Esophagus squamous epithelium (tissue), 4 donors: ENCODE measurements around the gene FAM168A.

Experiments used
- POLR2A ChIP-seq, 4 donors: fragments of 450-650 bp; IDR thresholded peaks; one replicate each; pipeline ENCODE4 v1.6.1; 2017; ENCODE audit warnings: antibody characterized with exemption in 4 of 4, mild to moderate bottlenecking in 4 of 4, moderate library complexity in 3 of 4
- TF ChIP-seq, protein P1 (sequence below), 6 experiments: fragments of 450-650 bp in 4 of 6; fragments of 200-600 bp in 2 of 6; sonication (generic) in 2 of 6; IDR thresholded peaks; one replicate each; pipeline ENCODE4 v1.5.1; 2016 to 2019; ENCODE audit warnings: antibody characterized with exemption in 6 of 6, mild to moderate bottlenecking in 4 of 6, moderate library complexity in 4 of 6

DNA sequence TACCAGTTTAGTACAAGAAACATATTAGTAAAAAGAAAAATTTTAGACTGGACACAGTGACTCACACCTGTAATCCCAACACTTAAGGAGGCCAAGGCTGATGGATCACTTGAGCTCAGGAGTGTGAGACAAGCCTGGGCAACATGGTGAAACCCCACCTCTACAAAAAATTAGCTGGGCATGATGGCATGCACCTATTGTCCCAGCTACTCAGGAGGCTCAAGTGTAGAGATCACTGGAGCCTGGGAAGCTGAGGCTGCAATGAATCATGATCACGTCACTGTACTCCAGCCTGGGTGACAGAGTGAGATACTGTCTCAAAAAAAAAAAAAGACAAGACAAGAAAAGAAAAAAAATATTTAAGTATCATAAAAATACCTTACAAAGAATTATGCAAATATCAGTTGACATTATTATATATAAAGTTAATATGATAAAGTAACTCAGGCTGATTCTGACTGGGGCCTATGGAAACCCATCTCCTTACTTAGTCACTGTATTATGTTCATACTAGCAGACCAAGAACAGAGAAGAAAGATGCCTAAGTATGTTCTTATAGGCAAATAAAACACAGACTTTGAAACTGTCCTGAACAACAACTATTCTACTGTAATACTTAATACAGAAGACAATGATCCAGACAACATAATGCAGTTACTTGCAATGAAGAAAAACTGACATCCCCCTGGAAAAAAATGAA lies 27.3 kb downstream of the FAM168A start:
- TF ChIP-seq, protein P1, sequence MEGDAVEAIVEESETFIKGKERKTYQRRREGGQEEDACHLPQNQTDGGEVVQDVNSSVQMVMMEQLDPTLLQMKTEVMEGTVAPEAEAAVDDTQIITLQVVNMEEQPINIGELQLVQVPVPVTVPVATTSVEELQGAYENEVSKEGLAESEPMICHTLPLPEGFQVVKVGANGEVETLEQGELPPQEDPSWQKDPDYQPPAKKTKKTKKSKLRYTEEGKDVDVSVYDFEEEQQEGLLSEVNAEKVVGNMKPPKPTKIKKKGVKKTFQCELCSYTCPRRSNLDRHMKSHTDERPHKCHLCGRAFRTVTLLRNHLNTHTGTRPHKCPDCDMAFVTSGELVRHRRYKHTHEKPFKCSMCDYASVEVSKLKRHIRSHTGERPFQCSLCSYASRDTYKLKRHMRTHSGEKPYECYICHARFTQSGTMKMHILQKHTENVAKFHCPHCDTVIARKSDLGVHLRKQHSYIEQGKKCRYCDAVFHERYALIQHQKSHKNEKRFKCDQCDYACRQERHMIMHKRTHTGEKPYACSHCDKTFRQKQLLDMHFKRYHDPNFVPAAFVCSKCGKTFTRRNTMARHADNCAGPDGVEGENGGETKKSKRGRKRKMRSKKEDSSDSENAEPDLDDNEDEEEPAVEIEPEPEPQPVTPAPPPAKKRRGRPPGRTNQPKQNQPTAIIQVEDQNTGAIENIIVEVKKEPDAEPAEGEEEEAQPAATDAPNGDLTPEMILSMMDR (IDR thresholded peaks at IDR 0.05) = no peak
- no peak for TF ChIP-seq POLR2A (IDR thresholded peaks at IDR 0.05)
